ENCODE data around the gene SSH3. TPM values are rescaled to one million over a fixed set of nuclear protein-coding genes. Genes with fewer than 3 reads are reported as not detected.

The SSH3 gene
- polyA plus RNA-seq, 1 of the 3 experiments (the other 2 are of a cell fraction): 13.5 TPM

GRCh38 chr11:67256477-67257135, 46.7 kb upstream of the SSH3 start:
- Histone ChIP-seq H4K20me1 (ENCODE audit: insufficient read depth) (no peaks in the 10 kb centered on the region), H3K27me3 (ENCODE audit: insufficient read depth) (no peaks in the 10 kb centered on the region), H3K4me3 (ENCODE audit: low read depth in 2 of 2, low read length in 1 of 2) (no peak overlapping the region), H3K27ac (ENCODE audit: low read depth in 2 of 2, low read length in 1 of 2) (no peak overlapping the region), H3K9me2 (no peaks in the 10 kb centered on the region), H3K9me3 (no peaks in the 10 kb centered on the region), H3K79me2 (ENCODE audit: insufficient read depth) (no peaks in the 10 kb centered on the region), H3K36me3 (replicated peaks in 1 of 2; ENCODE audit: control insufficient read depth in 1 of 2, insufficient read depth in 2 of 2, low read length in 1 of 2) (peaks cover 46 to 58% of the 10 kb centered on the region in 2 experiments), H3K4me2 (no peak overlapping the region), H3K4me1 (ENCODE audit: control insufficient read depth in 1 of 2, insufficient read depth in 2 of 2, low read depth in 1 of 2, low read length in 1 of 2) (peaks cover 0 to 2% of the 10 kb centered on the region in 2 experiments; a peak in 1 of 4 replicates), H2AFZ (ENCODE audit: low read depth) (no peak overlapping the region), H3K9ac (no peak overlapping the region), H3F3A (replicated peaks; ENCODE audit: insufficient read depth) (peaks cover 13% of the 10 kb centered on the region)
- ChIA-PET CTCF (interaction anchor here (1.2 to 1.4 kb wide), 3 partner anchors 10 to 135 kb away, joined by 3 to 4 read pairs (median 3); partner anchors contain the start of gene RAD9A), POLR2A (no interaction called here)
- 92% methylated on average over 5 of the region's 5 CpGs for WGBS (ENCODE audit: low lambda C conversion rate)
- DNase-seq: no peak
- no peak for TF ChIP-seq RFX5 (IDR thresholded peaks at IDR 0.05; ENCODE audit: low read length)
- no peak for TF ChIP-seq EP300 (IDR thresholded peaks at IDR 0.05; ENCODE audit: borderline replicate concordance in 1 of 2, low read depth in 1 of 2, low read length in 1 of 2)
- TF ChIP-seq FOXM1 (IDR thresholded peaks at IDR 0.05; ENCODE audit: low read depth): no peak
- TF ChIP-seq MXI1 (IDR thresholded peaks at IDR 0.05; ENCODE audit: low read depth, low read length): no peak
- TF ChIP-seq IRF3 (IDR thresholded peaks at IDR 0.05; ENCODE audit: low read depth, low read length): no peak
- TF ChIP-seq TCF12 (IDR thresholded peaks at IDR 0.05): no peak
- no peak for TF ChIP-seq GATA2 (CRISPR knock-in tag; IDR thresholded peaks at IDR 0.05)
- TF ChIP-seq NFIC (IDR thresholded peaks at IDR 0.05; ENCODE audit: borderline replicate concordance): no peak
- TF ChIP-seq TEAD4 (IDR thresholded peaks at IDR 0.05; ENCODE audit: borderline replicate concordance, insufficient read depth): no peak
- no peak for TF ChIP-seq RCOR1 (IDR thresholded peaks at IDR 0.05; ENCODE audit: low read length)
- no peak for TF ChIP-seq FOXJ3 (CRISPR knock-in tag; IDR thresholded peaks at IDR 0.05)
- no peak for TF ChIP-seq TAF1 (IDR thresholded peaks at IDR 0.05; ENCODE audit: borderline replicate concordance, low read depth, low read length)
- no peak for TF ChIP-seq ELF1 (IDR thresholded peaks at IDR 0.05)
- no peak for TF ChIP-seq CTCF (IDR thresholded peaks at IDR 0.05)
- TF ChIP-seq, protein P1, sequence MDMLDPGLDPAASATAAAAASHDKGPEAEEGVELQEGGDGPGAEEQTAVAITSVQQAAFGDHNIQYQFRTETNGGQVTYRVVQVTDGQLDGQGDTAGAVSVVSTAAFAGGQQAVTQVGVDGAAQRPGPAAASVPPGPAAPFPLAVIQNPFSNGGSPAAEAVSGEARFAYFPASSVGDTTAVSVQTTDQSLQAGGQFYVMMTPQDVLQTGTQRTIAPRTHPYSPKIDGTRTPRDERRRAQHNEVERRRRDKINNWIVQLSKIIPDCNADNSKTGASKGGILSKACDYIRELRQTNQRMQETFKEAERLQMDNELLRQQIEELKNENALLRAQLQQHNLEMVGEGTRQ (IDR thresholded peaks at IDR 0.05; ENCODE audit: borderline replicate concordance, low read depth, low read length): no peak
- no peak for TF ChIP-seq GABPA (IDR thresholded peaks at IDR 0.05; ENCODE audit: low read depth)
- TF ChIP-seq, protein P2, sequence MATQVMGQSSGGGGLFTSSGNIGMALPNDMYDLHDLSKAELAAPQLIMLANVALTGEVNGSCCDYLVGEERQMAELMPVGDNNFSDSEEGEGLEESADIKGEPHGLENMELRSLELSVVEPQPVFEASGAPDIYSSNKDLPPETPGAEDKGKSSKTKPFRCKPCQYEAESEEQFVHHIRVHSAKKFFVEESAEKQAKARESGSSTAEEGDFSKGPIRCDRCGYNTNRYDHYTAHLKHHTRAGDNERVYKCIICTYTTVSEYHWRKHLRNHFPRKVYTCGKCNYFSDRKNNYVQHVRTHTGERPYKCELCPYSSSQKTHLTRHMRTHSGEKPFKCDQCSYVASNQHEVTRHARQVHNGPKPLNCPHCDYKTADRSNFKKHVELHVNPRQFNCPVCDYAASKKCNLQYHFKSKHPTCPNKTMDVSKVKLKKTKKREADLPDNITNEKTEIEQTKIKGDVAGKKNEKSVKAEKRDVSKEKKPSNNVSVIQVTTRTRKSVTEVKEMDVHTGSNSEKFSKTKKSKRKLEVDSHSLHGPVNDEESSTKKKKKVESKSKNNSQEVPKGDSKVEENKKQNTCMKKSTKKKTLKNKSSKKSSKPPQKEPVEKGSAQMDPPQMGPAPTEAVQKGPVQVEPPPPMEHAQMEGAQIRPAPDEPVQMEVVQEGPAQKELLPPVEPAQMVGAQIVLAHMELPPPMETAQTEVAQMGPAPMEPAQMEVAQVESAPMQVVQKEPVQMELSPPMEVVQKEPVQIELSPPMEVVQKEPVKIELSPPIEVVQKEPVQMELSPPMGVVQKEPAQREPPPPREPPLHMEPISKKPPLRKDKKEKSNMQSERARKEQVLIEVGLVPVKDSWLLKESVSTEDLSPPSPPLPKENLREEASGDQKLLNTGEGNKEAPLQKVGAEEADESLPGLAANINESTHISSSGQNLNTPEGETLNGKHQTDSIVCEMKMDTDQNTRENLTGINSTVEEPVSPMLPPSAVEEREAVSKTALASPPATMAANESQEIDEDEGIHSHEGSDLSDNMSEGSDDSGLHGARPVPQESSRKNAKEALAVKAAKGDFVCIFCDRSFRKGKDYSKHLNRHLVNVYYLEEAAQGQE (IDR thresholded peaks at IDR 0.05; ENCODE audit: low read depth, low read length): no peak
- TF ChIP-seq, protein P3, sequence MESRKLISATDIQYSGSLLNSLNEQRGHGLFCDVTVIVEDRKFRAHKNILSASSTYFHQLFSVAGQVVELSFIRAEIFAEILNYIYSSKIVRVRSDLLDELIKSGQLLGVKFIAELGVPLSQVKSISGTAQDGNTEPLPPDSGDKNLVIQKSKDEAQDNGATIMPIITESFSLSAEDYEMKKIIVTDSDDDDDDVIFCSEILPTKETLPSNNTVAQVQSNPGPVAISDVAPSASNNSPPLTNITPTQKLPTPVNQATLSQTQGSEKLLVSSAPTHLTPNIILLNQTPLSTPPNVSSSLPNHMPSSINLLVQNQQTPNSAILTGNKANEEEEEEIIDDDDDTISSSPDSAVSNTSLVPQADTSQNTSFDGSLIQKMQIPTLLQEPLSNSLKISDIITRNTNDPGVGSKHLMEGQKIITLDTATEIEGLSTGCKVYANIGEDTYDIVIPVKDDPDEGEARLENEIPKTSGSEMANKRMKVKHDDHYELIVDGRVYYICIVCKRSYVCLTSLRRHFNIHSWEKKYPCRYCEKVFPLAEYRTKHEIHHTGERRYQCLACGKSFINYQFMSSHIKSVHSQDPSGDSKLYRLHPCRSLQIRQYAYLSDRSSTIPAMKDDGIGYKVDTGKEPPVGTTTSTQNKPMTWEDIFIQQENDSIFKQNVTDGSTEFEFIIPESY (IDR thresholded peaks at IDR 0.05; ENCODE audit: borderline replicate concordance, low read depth): no peak
- no peak for TF ChIP-seq MEF2A (IDR thresholded peaks at IDR 0.05; ENCODE audit: borderline replicate concordance, low read depth)
